HCT116 (cell line): ENCODE measurements around the gene RNF222. TPM values are rescaled to one million over a fixed set of nuclear protein-coding genes. Genes with fewer than 3 reads are reported as not detected.

ENCODE experiments used
- ATAC-seq: fragments of 200-7000 bp; cut with Tn5 transposase; 2 replicates; pipeline ENCODE4 v1.9.1; 2020; ENCODE audit warnings: mild to moderate bottlenecking, moderate library complexity
- BruUV-seq: library from RNA; stranded (reverse); fragments of 400-500 nt; replicated peaks from 2 replicates; lab custom pipeline; 2021; lab: Mats Ljungman, UMichigan
- CTCF ChIA-PET: fragments of 300-600 bp; sonication (Branson Sonifier 250); formaldehyde crosslinking; loops from one replicate; lab custom pipeline; 2021; ENCODE audit warnings: antibody characterized with exemption; lab: Charles Lee
- POLR2A ChIA-PET: fragments of 300-600, 350-600 bp; sonication (Branson Sonifier 250); formaldehyde crosslinking; loops from one replicate; lab custom pipeline; 2021; ENCODE audit warnings: antibody characterized with exemption; lab: Charles Lee
- RAD21 ChIA-PET, 2 experiments: fragments of 300-600 bp; sonication (Branson Sonifier 250); formaldehyde crosslinking; loops; one replicate each; lab custom pipeline; 2023; ENCODE audit warnings: low total read pairs in 2 of 2; ENCODE audit not compliant: uncharacterized antibody in 2 of 2, unreplicated experiment in 2 of 2, low non-redundant PET in 1 of 2; lab: Charles Lee
- DNase-seq: peaks from one replicate; pipeline ENCODE4 v3.0.0-alpha.2; 2010; ENCODE audit warnings: low read depth, low spot score
- H2AFZ ChIP-seq: fragments of 200-600 bp; shearing (Covaris generic), sonication (generic); 2 replicates; pipeline ENCODE4 v1.6.1; 2017; ENCODE audit warnings: low read depth, mixed run types, mixed read lengths, antibody characterized with exemption, low read length; ENCODE audit not compliant: poor library complexity, severe bottlenecking
- H3K27ac ChIP-seq: 2 replicates; pipeline ENCODE4 v1.5.1; 2012; ENCODE audit warnings: low read depth, low read length
- H3K27me3 ChIP-seq: fragments of 200-600 bp; sonication (generic); 2 replicates; pipeline ENCODE4 v1.6.1; 2016; ENCODE audit warnings: mixed run types, low read length, mixed read lengths; ENCODE audit not compliant: insufficient read depth
- H3K36me3 ChIP-seq, 2 experiments: fragments of 200-500 bp in 1 of 2; fragments of 200-600 bp in 1 of 2; sonication (Bioruptor generic) in 1 of 2; sonication (generic) in 1 of 2; 2 replicates each; pipeline versions ENCODE4 v1.5.1 to v1.6.1; 2014 to 2016; ENCODE audit warnings: low read length in 2 of 2, inconsistent platforms in 1 of 2, mixed read lengths in 1 of 2, mixed run types in 1 of 2; ENCODE audit not compliant: insufficient read depth in 2 of 2, control insufficient read depth in 1 of 2
- H3K4me1 ChIP-seq, 2 experiments: fragments of 200-600 bp in 1 of 2; sonication (generic) in 1 of 2; 2 replicates each; pipeline versions ENCODE4 v1.5.1 to v1.6.1; 2012 to 2017; ENCODE audit warnings: low read length in 2 of 2, inconsistent platforms in 1 of 2, mild to moderate bottlenecking in 1 of 2, mixed read lengths in 1 of 2, mixed run types in 1 of 2, moderate library complexity in 1 of 2; ENCODE audit not compliant: insufficient read depth in 2 of 2, control insufficient read depth in 1 of 2
- H3K4me2 ChIP-seq: fragments of 200-600 bp; sonication (generic); 2 replicates; pipeline ENCODE4 v1.6.1; 2017; ENCODE audit warnings: mixed run types, low read length, mixed read lengths
- H3K4me3 ChIP-seq, 2 experiments: fragments of 200-600 bp in 1 of 2; sonication (generic) in 1 of 2; replicated peaks in 1 of 2; 2 replicates each; pipeline ENCODE4 v1.5.1; 2011 to 2016; ENCODE audit warnings: low read length in 2 of 2, control low read depth in 1 of 2, low read depth in 1 of 2, mild to moderate bottlenecking in 1 of 2, mixed read lengths in 1 of 2, mixed run types in 1 of 2
- H3K79me2 ChIP-seq: fragments of 200-600 bp; sonication (generic); 2 replicates; pipeline ENCODE4 v1.6.1; 2017; ENCODE audit warnings: mild to moderate bottlenecking, mixed run types, low read length, moderate library complexity, mixed read lengths; ENCODE audit not compliant: insufficient read depth
- H3K9ac ChIP-seq: fragments of 200-600 bp; sonication (generic); 2 replicates; pipeline ENCODE4 v1.6.1; 2016; ENCODE audit warnings: low read length, mixed read lengths
- H3K9me2 ChIP-seq: fragments of 200-600 bp; sonication (generic), shearing (Covaris generic); 2 replicates; pipeline ENCODE4 v1.6.1; 2017; ENCODE audit warnings: mixed run types, mild to moderate bottlenecking, moderate library complexity; ENCODE audit not compliant: insufficient read depth
- H3K9me3 ChIP-seq, 2 experiments: fragments of 200-500 bp in 1 of 2; fragments of 200-600 bp in 1 of 2; sonication (Bioruptor generic) in 1 of 2; sonication (generic) in 1 of 2; 2 replicates each; pipeline ENCODE4 v1.6.1; 2014 to 2017; ENCODE audit warnings: low read length in 2 of 2, mixed read lengths in 2 of 2, inconsistent platforms in 1 of 2, low read depth in 1 of 2, mild to moderate bottlenecking in 1 of 2, mixed run types in 1 of 2, moderate library complexity in 1 of 2; ENCODE audit not compliant: control insufficient read depth in 1 of 2, insufficient read depth in 1 of 2
- H4K20me1 ChIP-seq: fragments of 200-600 bp; sonication (generic), shearing (Covaris generic); 2 replicates; pipeline ENCODE4 v1.6.1; 2017; ENCODE audit warnings: mixed run types, mild to moderate bottlenecking, moderate library complexity; ENCODE audit not compliant: insufficient read depth
- ATF3 ChIP-seq: IDR thresholded peaks from 2 replicates; pipeline ENCODE4 v1.6.1; 2012
- CTCF ChIP-seq, 3 experiments: fragments of 200-600 bp in 1 of 3; sonication (generic) in 1 of 3; IDR thresholded peaks in 2 of 3; conservative IDR thresholded peaks in 1 of 3; 2 replicates each; pipeline ENCODE4 v1.5.1; 2012 to 2017; ENCODE audit warnings: low read depth in 2 of 3, low read length in 2 of 3, antibody characterized with exemption in 1 of 3, borderline replicate concordance in 1 of 3, control low read depth in 1 of 3, mild to moderate bottlenecking in 1 of 3, mixed read lengths in 1 of 3, mixed run types in 1 of 3, moderate library complexity in 1 of 3; ENCODE audit not compliant: insufficient read depth in 1 of 3
- EGR1 ChIP-seq: IDR thresholded peaks from 2 replicates; pipeline ENCODE4 v1.6.1; 2012; ENCODE audit warnings: low read depth
- EZH2 ChIP-seq: fragments of 200-600 bp; sonication (generic); IDR thresholded peaks from 2 replicates; pipeline ENCODE4 v1.6.1; 2017; ENCODE audit warnings: antibody characterized with exemption, mixed run types
- FOSL1 ChIP-seq: IDR thresholded peaks from 2 replicates; pipeline ENCODE4 v1.6.1; 2012; ENCODE audit warnings: low read depth
- MAX ChIP-seq: IDR thresholded peaks from 2 replicates; pipeline ENCODE4 v1.6.1; 2012
- POLR2A ChIP-seq: IDR thresholded peaks from 2 replicates; pipeline ENCODE4 v1.7.0; 2011; ENCODE audit warnings: borderline replicate concordance; ENCODE audit not compliant: insufficient read depth, insufficient read length; ENCODE audit errors: extremely low read depth
- POLR2AphosphoS5 ChIP-seq: IDR thresholded peaks from 2 replicates; pipeline ENCODE4 v1.6.1; 2011; ENCODE audit warnings: mild to moderate bottlenecking, low read depth, low read length, moderate library complexity
- RAD21 ChIP-seq: IDR thresholded peaks from 2 replicates; pipeline ENCODE4 v1.6.1; 2012; ENCODE audit warnings: low read depth, mild to moderate bottlenecking
- SP1 ChIP-seq: IDR thresholded peaks from 2 replicates; pipeline ENCODE4 v1.6.1; 2012; ENCODE audit warnings: low read depth
- SRF ChIP-seq: IDR thresholded peaks from 2 replicates; pipeline ENCODE4 v1.6.1; 2012; ENCODE audit warnings: low read depth
- TCF7L2 ChIP-seq: IDR thresholded peaks from 2 replicates; pipeline ENCODE4 v1.7.0; 2011; ENCODE audit warnings: borderline replicate concordance, inconsistent platforms; ENCODE audit not compliant: insufficient read depth, insufficient read length; ENCODE audit errors: extremely low read depth
- YY1 ChIP-seq: IDR thresholded peaks from 2 replicates; pipeline ENCODE4 v1.6.1; 2011; ENCODE audit warnings: low read length, low read depth, moderate library complexity, mild to moderate bottlenecking; ENCODE audit not compliant: insufficient replicate concordance; ENCODE audit errors: extremely low read depth
- ZNF274 ChIP-seq: fragments of 200-500 bp; sonication (Bioruptor generic); IDR thresholded peaks from 2 replicates; pipeline ENCODE4 v1.6.1; 2014; ENCODE audit warnings: mild to moderate bottlenecking, low read depth, low read length, inconsistent platforms
- intact Hi-C: fragments of 100-400 bp; cut with micrococcal nuclease; formaldehyde crosslinking; loops from 2 replicates; pipeline ENCODE4 v1.10.0; 2022
- total RNA-seq: library from RNA; stranded (reverse); gene quantifications from one replicate; pipeline ENCODE4 v1.2.1, GENCODE V29; 2021; ENCODE audit not compliant: unreplicated experiment

RNF222 gene
- total RNA-seq, 1 experiment from 2014 or later, result not detected

- no peaks in the 10 kb centered on the region for H4K20me1 ChIP-seq
- ChIA-PET RAD21 (no interaction called here), CTCF (no interaction called here), POLR2A (no interaction called here)
- no peak for TF ChIP-seq FOSL1
- TF ChIP-seq SRF, result no peak
- TF ChIP-seq ATF3, result no peak
- TF ChIP-seq POLR2A, result no peak
- no peak for TF ChIP-seq ZNF274
- peaks cover 0 to 11% of the 10 kb centered on the region in 2 experiments; a peak in 1 of 4 replicates for H3K4me1 ChIP-seq
- intact Hi-C loops, result no loop called here
- H3K36me3 ChIP-seq, result no peaks in the 10 kb centered on the region
- ATAC-seq (no peak), DNase-seq (no peak)
- no peaks in the 10 kb centered on the region for H3K9me2 ChIP-seq
- BruUV-seq, result no TSS peak
- no peak overlapping the region for H3K9ac ChIP-seq
- H3K9me3 ChIP-seq, result no peaks in the 10 kb centered on the region
- no peak overlapping the region for H3K4me2 ChIP-seq
- H3K27me3 ChIP-seq, result no peaks in the 10 kb centered on the region
- peaks cover 1% of the 10 kb centered on the region; the same call in 1 of the 2 replicates for H3K79me2 ChIP-seq
- H3K4me3 ChIP-seq, result no peak overlapping the region
- H3K27ac ChIP-seq, result no peak overlapping the region
- H2AFZ ChIP-seq, result no peak overlapping the region
Measured at GRCh38 chr17:8430966-8431365, 33.3 kb upstream of the RNF222 start.

- Histone ChIP-seq H2AFZ (no peak overlapping the region), H4K20me1 (no peaks in the 10 kb centered on the region), H3K4me3 (no peak overlapping the region), H3K27ac (no peak overlapping the region), H3K27me3 (no peaks in the 10 kb centered on the region), H3K9me3 (no peaks in the 10 kb centered on the region), H3K9me2 (no peaks in the 10 kb centered on the region), H3K36me3 (no peaks in the 10 kb centered on the region), H3K79me2 (no peaks in the 10 kb centered on the region), H3K4me1 (peaks cover 0 to 5% of the 10 kb centered on the region in 2 experiments; a peak in 1 of 4 replicates), H3K4me2 (no peak overlapping the region), H3K9ac (no peak overlapping the region)
- no peak for TF ChIP-seq RAD21
- no peak for TF ChIP-seq POLR2A
- no peak for TF ChIP-seq POLR2AphosphoS5
- no peak for TF ChIP-seq EZH2
- TF ChIP-seq MAX, result no peak
- no peak for TF ChIP-seq EGR1
- no peak for TF ChIP-seq ATF3
- no peak for TF ChIP-seq FOSL1
- no peak for TF ChIP-seq TCF7L2
- no peak for TF ChIP-seq YY1
- no peak for TF ChIP-seq CTCF (IDR thresholded peaks at IDR 0.05 in 2 of 3, conservative IDR thresholded peaks at IDR 0.05 in 1 of 3; ENCODE audit: borderline replicate concordance in 1 of 3, insufficient read depth in 1 of 3, low read depth in 2 of 3, low read length in 2 of 3)
- TF ChIP-seq SP1, result no peak
- TF ChIP-seq SRF, result no peak
- no TSS peak for BruUV-seq
- ChIA-PET POLR2A (no interaction called here), CTCF (interaction anchor here (1.2 kb wide), 1 partner anchor 17 kb away, joined by 3 read pairs; no protein-coding TSS in a partner anchor), RAD21 (no interaction called here)
- intact Hi-C loops, result no loop called here
- ATAC-seq, result no peak
- no peak for DNase-seq
Measured at GRCh38 chr17:8426802-8427201, 29.2 kb upstream of the RNF222 start.
